Testis (tissue), 3 donors: ENCODE results near the gene MAPRE3. TPM values are rescaled to one million over a fixed set of nuclear protein-coding genes. Genes with fewer than 3 reads are reported as not detected.

Experiments used
- DNase-seq: peaks from one replicate; pipeline ENCODE4 v3.0.0-alpha.2; 2019
- H3K27ac ChIP-seq, 2 donors: fragments of 200-600 bp; sonication (generic); one replicate each; pipeline ENCODE4 v1.5.1; 2019
- H3K27me3 ChIP-seq: fragments of 200-600 bp; sonication (generic); one replicate; pipeline ENCODE4 v1.5.1; 2019
- H3K36me3 ChIP-seq: fragments of 200-600 bp; sonication (generic); one replicate; pipeline ENCODE4 v1.5.1; 2017; ENCODE audit warnings: low read depth; ENCODE audit errors: missing control alignments
- H3K4me1 ChIP-seq: fragments of 200-600 bp; sonication (generic); one replicate; pipeline ENCODE4 v1.5.1; 2019
- H3K4me3 ChIP-seq, 2 donors: fragments of 200-600 bp; sonication (generic); one replicate each; pipeline ENCODE4 v1.5.1; 2017 to 2019
- H3K9me3 ChIP-seq: fragments of 200-600 bp; sonication (generic); one replicate; pipeline ENCODE4 v1.5.1; 2017
- CTCF ChIP-seq, 3 experiments: fragments of 450-650 bp in 2 of 3; fragments of 200-600 bp in 1 of 3; sonication (generic) in 1 of 3; IDR thresholded peaks; one replicate each; pipeline ENCODE4 v1.5.1; 2016 to 2019; ENCODE audit warnings: antibody characterized with exemption in 3 of 3, mild to moderate bottlenecking in 2 of 3, moderate library complexity in 1 of 3
- POLR2A ChIP-seq: fragments of 450-650 bp; IDR thresholded peaks from one replicate; pipeline ENCODE4 v1.6.1; 2017; ENCODE audit warnings: antibody characterized with exemption, mild to moderate bottlenecking, moderate library complexity
- WGBS, 2 donors: methylation state at CpG; one replicate each; pipeline ENCODE4 v1.1.5; 2018; 5-methylcytosine and 5-hydroxymethylcytosine counted together
- intact Hi-C: fragments of 100-400 bp; cut with DNase I; formaldehyde crosslinking; loops from one replicate; pipeline ENCODE4 v1.15.1; 2023; ENCODE audit warnings: low total_unique reads
- polyA plus RNA-seq: library from polyadenylated mRNA; stranded (reverse); fragments of 350-450 nt; fragmentation: Illumina TruSeq; extraction: RNeasy Lipid Tissue Mini Kit (QIAGEN cat#74804); gene quantifications from one replicate; pipeline ENCODE4 v1.2.3, GENCODE V29; 2014; ENCODE audit warnings: low read depth, low replicate concordance; ENCODE audit not compliant: insufficient read depth
- total RNA-seq, 2 donors: library from RNA; depleted of rRNA; stranded (reverse); fragments of >200 nt; gene quantifications; one replicate each; pipeline ENCODE4 v1.2.3, GENCODE V29; 2016

MAPRE3 gene
- total and polyA plus RNA-seq, 3 donors from 2014 or later = 31.4 to 112 (median 49.8) TPM

- DNase-seq = no peak
- WGBS, 2 donors = 85 to 93% methylated on average over 13 of the region's 13 CpGs
- Histone ChIP-seq H3K9me3 (no peaks in the 10 kb centered on the region), H3K27me3 (no peaks in the 10 kb centered on the region), H3K4me3 (no peak overlapping the region), H3K4me1 (peaks cover 5% of the 10 kb centered on the region), H3K36me3 (no peaks in the 10 kb centered on the region), H3K27ac (no peak overlapping the region)
- intact Hi-C loops = no loop called here
- no peak for TF ChIP-seq CTCF (IDR thresholded peaks at IDR 0.05)
- TF ChIP-seq POLR2A = no peak
Observed at GRCh38 chr2:27025281-27025800, 54.9 kb downstream of the MAPRE3 start.

- intact Hi-C loops = no loop called here
- no peak for DNase-seq
- TF ChIP-seq POLR2A (no peak), CTCF (IDR thresholded peaks at IDR 0.05) (no peak)
- Histone ChIP-seq H3K36me3 (no peaks in the 10 kb centered on the region), H3K9me3 (no peaks in the 10 kb centered on the region), H3K4me1 (no peaks in the 10 kb centered on the region), H3K27ac (no peak overlapping the region), H3K27me3 (no peaks in the 10 kb centered on the region), H3K4me3 (no peak overlapping the region)
- 82 to 89% methylated on average over 22 to 24 of the region's 24 CpGs for WGBS, 2 donors
Observed at GRCh38 chr2:27025861-27026851, 55.7 kb downstream of the MAPRE3 start.

- Histone ChIP-seq H3K4me1 (no peaks in the 10 kb centered on the region), H3K36me3 (no peaks in the 10 kb centered on the region), H3K9me3 (no peaks in the 10 kb centered on the region), H3K27me3 (no peaks in the 10 kb centered on the region), H3K4me3 (no peak overlapping the region), H3K27ac (no peak overlapping the region)
- TF ChIP-seq CTCF (IDR thresholded peaks at IDR 0.05) = no peak
- no peak for TF ChIP-seq POLR2A
- 73 to 85% methylated on average over 6 to 10 of the region's 10 CpGs for WGBS, 2 donors
- intact Hi-C loops = no loop called here
- no peak for DNase-seq
Observed at GRCh38 chr2:27027211-27027651, 56.8 kb downstream of the MAPRE3 start.

GRCh38 chr2:27029051-27029450 is 58.6 kb downstream of the MAPRE3 start:
- no peak overlapping the region for H3K4me3 ChIP-seq
- H3K9me3 ChIP-seq = no peaks in the 10 kb centered on the region
- H3K4me1 ChIP-seq = peaks cover 6% of the 10 kb centered on the region
- DNase-seq = no peak
- H3K36me3 ChIP-seq = no peaks in the 10 kb centered on the region
- intact Hi-C loops = no loop called here
- TF ChIP-seq CTCF (IDR thresholded peaks at IDR 0.05) (no peak), POLR2A (no peak)
- no peaks in the 10 kb centered on the region for H3K27me3 ChIP-seq
- no peak overlapping the region for H3K27ac ChIP-seq
- WGBS, 2 donors = 93 to 94% methylated on average over 2 of the region's 2 CpGs
